GM19452 (cell line): ENCODE measurements around the gene TSN.
"Not testable (repeated sequence)": the region's sequence is repeated elsewhere in the genome, so short reads cannot be mapped to it uniquely, and the experiment has no call there.

Experiments
- ATAC-seq: cut with Tn5 transposase; IDR thresholded peaks from one replicate; pipeline ENCODE4 v1.9.1; 2021; ENCODE audit not compliant: unreplicated experiment

The TSN gene

GRCh38 chr2:121755237-121756111, at the start of gene TSN:
Gene TSN, plus strand, starts transcription at chr2:121755651. Its CDS starts 129 bp downstream, at chr2:121755780.
- ATAC-seq = peak; percentile 100

GRCh38 chr2:121705958-121706357, 49.5 kb upstream of the TSN start:
- no peak for ATAC-seq

- no peak for ATAC-seq
Observed at GRCh38 chr2:121707344-121707919, 48.0 kb upstream of the TSN start.

GRCh38 chr2:121707920-121708361, 47.5 kb upstream of the TSN start:
- no peak for ATAC-seq

GRCh38 chr2:121709776-121710469, 45.5 kb upstream of the TSN start:
- ATAC-seq = no peak

GRCh38 chr2:121710470-121711170, 44.8 kb upstream of the TSN start:
- no peak for ATAC-seq

- not testable (repeated sequence) for ATAC-seq
Observed at GRCh38 chr2:121711481-121711880, 44.0 kb upstream of the TSN start.

GRCh38 chr2:121716126-121716525, 39.3 kb upstream of the TSN start:
- ATAC-seq = no peak

GRCh38 chr2:121717529-121717928, 37.9 kb upstream of the TSN start:
- no peak for ATAC-seq

GRCh38 chr2:121721926-121722325, 33.5 kb upstream of the TSN start:
- ATAC-seq = no peak

- no peak for ATAC-seq
Observed at GRCh38 chr2:121722479-121722878, 33.0 kb upstream of the TSN start.

- ATAC-seq = no peak
Observed at GRCh38 chr2:121723316-121723715, 32.1 kb upstream of the TSN start.

- no peak for ATAC-seq
Observed at GRCh38 chr2:121727332-121727731, 28.1 kb upstream of the TSN start.

GRCh38 chr2:121727950-121728349, 27.5 kb upstream of the TSN start:
- no peak for ATAC-seq

GRCh38 chr2:121731366-121731765, 24.1 kb upstream of the TSN start:
- ATAC-seq = no peak

GRCh38 chr2:121734544-121734943, 20.9 kb upstream of the TSN start:
- ATAC-seq = not testable (repeated sequence)

GRCh38 chr2:121735518-121736074, 19.9 kb upstream of the TSN start:
- ATAC-seq = no peak

- no peak for ATAC-seq
Observed at GRCh38 chr2:121736140-121736461, 19.4 kb upstream of the TSN start.

- peak; percentile 95 for ATAC-seq
Observed at GRCh38 chr2:121736462-121737336, 18.8 kb upstream of the TSN start, which contains the start of gene NIFK. Gene NIFK, minus strand, starts transcription at chr2:121736875. Its CDS starts 25 bp downstream, at chr2:121736850.

- no peak for ATAC-seq
Observed at GRCh38 chr2:121740973-121741372, 14.5 kb upstream of the TSN start.
